Subcutaneous adipose tissue (tissue), 4 donors: ENCODE measurements around the gene ERVK3-1. TPM values are rescaled to one million over a fixed set of nuclear protein-coding genes. Genes with fewer than 3 reads are reported as not detected.

Source experiments
- CTCF ChIP-seq: fragments of 450-650 bp; IDR thresholded peaks from one replicate; pipeline ENCODE4 v1.5.1; 2016; ENCODE audit warnings: low read depth, mild to moderate bottlenecking, control low read depth, antibody characterized with exemption, moderate library complexity
- total RNA-seq, 4 donors: library from RNA; depleted of rRNA; stranded (reverse); fragments of >200 nt; gene quantifications; one replicate each; pipeline ENCODE4 v1.1.0, GENCODE V29; 2016

Gene ERVK3-1
- total RNA-seq, 4 donors from 2014 or later = 39.2 to 42.2 (median 40.5) TPM

DNA sequence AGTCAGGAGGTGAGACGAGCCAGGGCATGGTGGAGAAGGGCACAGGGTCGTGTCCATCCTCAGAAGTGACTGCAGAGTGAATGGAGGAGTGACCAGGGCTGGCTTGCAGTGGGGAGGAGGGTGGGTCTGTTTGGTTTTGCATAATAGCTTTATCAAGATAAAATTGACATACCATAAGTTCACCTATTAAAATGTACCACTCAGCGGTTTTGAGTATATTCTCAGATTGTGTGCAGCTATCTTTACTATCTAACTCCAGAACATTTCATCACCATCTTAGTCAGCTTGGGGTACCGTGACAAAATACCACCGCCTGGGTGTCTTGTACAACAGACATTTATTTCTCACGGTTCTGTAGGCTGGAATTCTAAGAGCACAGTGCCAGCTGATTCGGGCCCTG, 13.2 kb upstream of the ERVK3-1 start:
- TF ChIP-seq CTCF = no peak

DNA sequence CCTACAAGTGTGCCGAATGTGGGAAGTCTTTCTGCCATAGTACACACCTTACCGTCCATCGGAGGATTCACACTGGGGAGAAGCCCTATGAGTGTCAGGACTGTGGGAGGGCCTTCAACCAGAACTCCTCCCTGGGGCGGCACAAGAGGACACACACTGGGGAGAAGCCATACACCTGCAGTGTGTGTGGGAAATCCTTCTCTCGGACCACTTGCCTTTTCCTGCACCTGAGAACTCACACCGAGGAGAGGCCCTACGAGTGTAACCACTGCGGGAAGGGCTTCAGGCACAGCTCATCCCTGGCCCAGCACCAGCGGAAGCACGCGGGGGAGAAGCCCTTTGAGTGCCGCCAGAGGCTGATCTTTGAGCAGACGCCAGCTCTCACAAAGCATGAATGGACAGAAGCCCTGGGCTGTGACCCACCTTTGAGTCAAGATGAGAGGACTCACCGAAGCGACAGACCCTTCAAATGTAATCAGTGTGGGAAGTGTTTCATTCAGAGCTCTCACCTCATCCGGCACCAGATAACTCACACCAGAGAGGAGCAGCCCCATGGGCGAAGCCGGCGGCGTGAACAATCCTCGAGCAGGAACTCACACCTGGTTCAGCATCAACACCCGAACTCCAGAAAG, 10.3 kb upstream of the ERVK3-1 start:
- TF ChIP-seq CTCF = no peak

DNA sequence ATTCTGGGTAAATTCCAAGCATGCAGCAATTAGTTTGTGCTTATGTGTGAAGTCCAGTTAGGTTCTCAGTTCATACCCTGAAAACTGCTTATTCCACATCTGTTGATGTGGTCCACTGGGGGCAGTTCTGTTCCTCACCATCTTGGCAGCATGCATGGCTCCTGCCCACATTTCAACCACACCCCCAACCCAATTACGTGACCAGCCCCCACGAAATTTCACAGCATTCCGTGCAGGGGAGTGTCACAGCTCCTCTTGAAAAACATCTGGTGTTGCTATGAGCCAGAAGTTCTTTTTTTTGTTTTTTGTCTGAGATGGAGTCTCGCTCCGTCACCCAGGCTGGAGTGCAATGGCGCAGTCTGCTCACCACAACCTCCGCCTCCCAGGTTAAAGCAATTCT, 9.1 kb upstream of the ERVK3-1 start:
- no peak for TF ChIP-seq CTCF

GRCh38 chr19:58300620-58301019, 4.6 kb upstream of the ERVK3-1 start:
- TF ChIP-seq CTCF = no peak

- no peak for TF ChIP-seq CTCF
These were observed 922 bp upstream of the ERVK3-1 start for GRCh38 chr19:58304255-58304654.

DNA sequence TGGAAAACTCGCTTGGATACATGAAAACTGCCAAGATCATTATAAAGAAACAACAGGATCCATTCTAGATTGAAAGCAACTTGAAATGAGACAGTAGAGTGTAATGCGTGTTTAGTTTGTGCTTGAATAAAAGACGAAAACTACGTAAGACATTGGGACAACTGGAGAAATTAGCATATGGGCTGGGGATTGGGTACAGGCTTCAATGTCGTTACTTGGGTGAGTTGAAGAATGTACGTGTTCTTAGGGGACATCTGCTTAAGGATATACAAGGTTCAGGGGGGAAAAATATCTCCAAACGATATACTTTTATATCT, 471 bp upstream of the ERVK3-1 start:
- no peak for TF ChIP-seq CTCF

- no peak for TF ChIP-seq CTCF
These were observed 751 bp downstream of the ERVK3-1 start for GRCh38 chr19:58305932-58306323.
